NCI-H2196 (cell line): ENCODE results near the gene PTRHD1.

ENCODE experiments used
- DNase-seq: peaks from one replicate; lab custom pipeline; 2025; ENCODE audit not compliant: unreplicated experiment; lab: John Stamatoyannopoulos, UW

PTRHD1 gene

GRCh38 chr2:24762518-24762917, 30.7 kb downstream of the PTRHD1 start:
- DNase-seq = no peak

GRCh38 chr2:24761866-24762265, 31.3 kb downstream of the PTRHD1 start:
- DNase-seq = no peak

GRCh38 chr2:24756789-24757188, 36.4 kb downstream of the PTRHD1 start:
- no peak for DNase-seq

GRCh38 chr2:24754985-24755705, 38.0 kb downstream of the PTRHD1 start:
- no peak for DNase-seq

- DNase-seq = no peak
Observed at GRCh38 chr2:24749069-24749691, 44.0 kb downstream of the PTRHD1 start.

- no peak for DNase-seq
Observed at GRCh38 chr2:24747299-24747698, 45.9 kb downstream of the PTRHD1 start.

- no peak for DNase-seq
Observed at GRCh38 chr2:24745825-24746224, 47.4 kb downstream of the PTRHD1 start.

- no peak for DNase-seq
Observed at GRCh38 chr2:24744356-24744755, 48.8 kb downstream of the PTRHD1 start.

- no peak for DNase-seq
Observed at GRCh38 chr2:24743924-24744323, 49.3 kb downstream of the PTRHD1 start.

- no peak for DNase-seq
Observed at GRCh38 chr2:24742730-24743129, 50.5 kb downstream of the PTRHD1 start.

- no peak for DNase-seq
Observed at GRCh38 chr2:24740142-24740541, 53.0 kb downstream of the PTRHD1 start.
